GM12875 (cell line): Measurements from ENCODE around the gene RAVER1.

ENCODE experiments used
- H3K4me3 ChIP-seq: one replicate; pipeline ENCODE4 v1.5.1; 2011; ENCODE audit warnings: low read depth, low read length, control low read depth
- CTCF ChIP-seq: IDR thresholded peaks from 2 replicates; pipeline ENCODE4 v1.5.1; 2011; ENCODE audit warnings: low read depth, mild to moderate bottlenecking, control low read depth, inconsistent platforms, low read length, moderate library complexity, borderline replicate concordance; ENCODE audit not compliant: insufficient read depth

RAVER1 gene

GRCh38 chr19:10295305-10295846 lies 38.0 kb downstream of the RAVER1 start:
- TF ChIP-seq CTCF = peak; percentile 20; the same call in 1 of the 2 replicates
- peak overlapping the region; percentile 8 for H3K4me3 ChIP-seq

DNA sequence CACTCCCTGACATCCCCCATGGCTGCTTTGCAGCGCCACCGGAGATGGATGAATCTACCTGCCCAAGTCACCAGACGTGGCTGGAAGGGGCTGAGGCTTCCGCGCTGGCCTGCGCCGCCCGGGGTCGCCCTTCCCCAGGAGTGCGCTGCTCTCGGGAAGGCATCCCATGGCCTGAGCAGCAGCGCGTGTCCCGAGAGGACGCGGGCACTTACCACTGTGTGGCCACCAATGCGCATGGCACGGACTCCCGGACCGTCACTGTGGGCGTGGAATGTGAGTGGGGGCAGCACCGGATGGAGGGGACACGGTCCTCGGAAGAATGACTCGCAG lies 39.0 kb downstream of the RAVER1 start:
- TF ChIP-seq CTCF = no peak
- H3K4me3 ChIP-seq = no peak overlapping the region

GRCh38 chr19:10293637-10294367 lies 39.5 kb downstream of the RAVER1 start:
- TF ChIP-seq CTCF = no peak
- no peak overlapping the region for H3K4me3 ChIP-seq

DNA sequence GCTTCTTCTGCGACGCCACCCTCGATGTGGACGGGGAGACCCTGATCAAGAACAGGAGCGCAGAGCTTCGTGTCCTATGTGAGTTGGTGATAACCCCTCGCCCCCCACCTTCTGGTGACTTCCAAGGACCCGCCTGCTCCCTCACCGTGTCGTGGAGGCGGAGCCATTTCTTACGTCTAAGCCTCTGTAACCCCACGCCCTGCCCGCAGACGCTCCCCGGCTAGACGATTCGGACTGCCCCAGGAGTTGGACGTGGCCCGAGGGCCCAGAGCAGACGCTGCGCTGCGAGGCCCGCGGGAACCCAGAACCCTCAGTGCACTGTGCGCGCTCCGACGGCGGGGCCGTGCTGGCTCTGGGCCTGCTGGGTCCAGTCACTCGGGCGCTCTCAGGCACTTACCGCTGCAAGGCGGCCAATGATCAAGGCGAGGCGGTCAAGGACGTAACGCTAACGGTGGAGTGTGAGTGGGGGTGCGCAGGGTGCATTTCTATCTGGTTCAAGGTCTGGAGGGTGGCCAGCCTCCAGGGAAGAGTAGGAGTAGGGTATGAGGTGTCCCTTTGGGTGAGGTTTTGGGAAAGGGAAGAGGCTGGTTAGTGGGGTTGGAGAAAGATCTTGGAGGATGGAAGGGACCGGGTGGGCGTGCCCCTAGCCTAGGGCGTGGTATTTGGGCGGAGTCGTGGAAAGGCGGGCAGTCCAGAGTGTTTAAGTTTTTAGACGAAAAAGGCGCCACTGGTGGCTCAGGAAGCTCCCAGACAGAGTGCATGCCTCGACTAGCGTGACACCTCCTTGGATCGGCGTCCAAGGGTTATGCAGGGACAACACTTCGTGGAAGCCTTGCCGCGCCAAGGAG lies 40.3 kb downstream of the RAVER1 start:
- peak overlapping the region; percentile 41 for H3K4me3 ChIP-seq
- TF ChIP-seq CTCF = no peak

DNA sequence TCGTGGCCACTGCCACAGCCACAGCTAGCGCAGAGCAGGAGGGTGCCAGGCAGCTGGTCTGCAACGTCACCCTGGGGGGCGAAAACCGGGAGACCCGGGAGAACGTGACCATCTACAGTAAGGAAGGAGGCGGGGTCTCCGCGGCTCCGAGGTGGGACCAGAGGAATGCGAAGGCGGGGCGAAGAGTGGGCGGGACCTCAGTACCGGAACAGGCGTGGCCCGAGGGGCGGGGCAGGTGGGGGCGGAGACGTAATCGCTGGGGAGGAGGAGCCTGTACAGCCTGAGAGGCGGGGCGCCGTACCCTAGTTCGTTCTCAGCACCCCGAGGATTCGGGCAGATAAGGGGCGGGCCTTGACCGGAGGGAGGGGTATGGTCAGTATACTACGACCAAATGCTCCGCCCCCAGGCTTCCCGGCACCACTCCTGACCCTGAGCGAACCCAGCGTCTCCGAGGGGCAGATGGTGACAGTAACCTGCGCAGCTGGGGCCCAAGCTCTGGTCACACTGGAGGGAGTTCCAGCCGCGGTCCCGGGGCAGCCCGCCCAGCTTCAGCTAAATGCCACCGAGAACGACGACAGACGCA lies 41.0 kb downstream of the RAVER1 start:
- TF ChIP-seq CTCF = no peak
- peak overlapping the region; percentile 52 for H3K4me3 ChIP-seq

GRCh38 chr19:10291554-10292205 lies 41.6 kb downstream of the RAVER1 start:
- peak overlapping the region; percentile 52 for H3K4me3 ChIP-seq
- no peak for TF ChIP-seq CTCF
